ENCODE measurements around the gene ENG. TPM values are rescaled to one million over a fixed set of nuclear protein-coding genes. Genes with fewer than 3 reads are reported as not detected.

ENG gene
- total RNA-seq, 1 donor from 2014 or later, result 130 TPM

DNA sequence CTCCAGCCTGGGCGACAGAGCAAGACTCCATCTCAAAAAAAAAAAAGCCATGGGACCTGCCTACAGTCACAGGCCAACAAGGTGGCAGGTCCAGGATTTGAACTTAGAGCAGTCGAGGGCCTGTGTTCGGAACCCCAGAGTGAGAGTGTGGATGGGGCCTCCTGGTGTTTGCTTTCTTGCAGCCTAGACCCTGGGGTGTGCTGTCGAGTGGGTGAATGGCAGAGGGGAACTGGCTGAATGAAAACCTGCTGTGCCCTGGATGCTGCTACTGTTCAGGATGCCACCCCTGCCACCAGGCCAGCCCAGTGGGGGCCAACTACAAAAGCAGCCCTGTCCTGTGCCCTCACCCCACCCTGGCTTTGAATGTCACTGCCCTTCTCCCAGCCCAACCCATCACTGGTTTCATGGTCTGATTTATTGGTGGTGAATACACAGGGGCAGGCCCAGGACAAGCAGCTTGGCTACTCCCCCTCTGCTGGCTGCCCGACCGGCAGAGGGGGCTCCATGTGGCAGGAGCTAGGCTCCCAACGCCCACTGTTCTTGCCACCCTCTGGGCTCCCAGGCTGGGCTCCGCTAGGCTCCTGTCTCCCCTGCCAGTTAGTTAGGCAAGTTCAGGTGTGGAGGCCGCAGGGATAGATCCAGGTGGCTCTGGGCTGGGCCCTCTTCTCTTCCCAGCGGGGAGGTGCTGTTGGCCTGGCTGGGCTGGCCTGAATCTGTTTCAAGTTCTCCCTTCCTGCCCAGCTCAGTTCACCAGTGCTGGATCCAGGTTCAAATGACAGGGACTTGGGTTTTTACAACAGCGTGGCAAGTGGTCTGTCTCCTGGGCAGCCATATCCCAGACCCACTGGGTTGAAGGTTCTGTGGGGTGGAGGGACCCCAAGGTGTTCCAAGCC lies 39.6 kb downstream of the ENG start:
- intact Hi-C loops (cut with DNase I), result no loop called here
- Histone ChIP-seq H3K36me3 (peaks cover 0 to 60% of the 10 kb centered on the region in 2 donors), H3K27ac (no peak overlapping the region), H3K9me3 (no peaks in the 10 kb centered on the region), H3K27me3 (no peaks in the 10 kb centered on the region), H3K4me1 (no peaks in the 10 kb centered on the region), H3K4me3 (no peak overlapping the region)
- TF ChIP-seq CTCF (IDR thresholded peaks at IDR 0.05) (no peak), POLR2A (IDR thresholded peaks at IDR 0.05) (no peak), POLR2AphosphoS5 (IDR thresholded peaks at IDR 0.05; ENCODE audit: insufficient read depth in 1 of 2, low read depth in 1 of 2) (no peak)
- peak in 1 of 2 donors; percentile 85 for DNase-seq (ENCODE audit: extremely low spot score in 2 of 2)

GRCh38 chr9:127813686-127814226 lies 40.7 kb downstream of the ENG start:
- intact Hi-C loops (cut with DNase I), result no loop called here
- peaks cover 0 to 57% of the 10 kb centered on the region in 2 donors for H3K36me3 ChIP-seq

GRCh38 chr9:127812936-127813675 lies 41.4 kb downstream of the ENG start:
- Histone ChIP-seq H3K27me3 (no peaks in the 10 kb centered on the region), H3K9me3 (no peaks in the 10 kb centered on the region), H3K27ac (no peak overlapping the region), H3K4me3 (no peak overlapping the region), H3K36me3 (peaks cover 0 to 64% of the 10 kb centered on the region in 2 donors), H3K4me1 (peaks cover 5% of the 10 kb centered on the region)
- no peak for DNase-seq (ENCODE audit: extremely low spot score in 2 of 2)
- TF ChIP-seq POLR2A (IDR thresholded peaks at IDR 0.05) (no peak), CTCF (IDR thresholded peaks at IDR 0.05) (no peak), POLR2AphosphoS5 (IDR thresholded peaks at IDR 0.05; ENCODE audit: insufficient read depth in 1 of 2, low read depth in 1 of 2) (no peak)
- intact Hi-C loops (cut with DNase I), result no loop called here

More at GRCh38 chr9:127813686-127814226, 40.7 kb downstream of the ENG start:
- TF ChIP-seq POLR2AphosphoS5 (IDR thresholded peaks at IDR 0.05; ENCODE audit: insufficient read depth in 1 of 2, low read depth in 1 of 2), result no peak
- no peak for TF ChIP-seq POLR2A (IDR thresholded peaks at IDR 0.05)
- TF ChIP-seq CTCF (IDR thresholded peaks at IDR 0.05), result no peak
- no peak for DNase-seq (ENCODE audit: extremely low spot score in 2 of 2)
- Histone ChIP-seq H3K27ac (no peak overlapping the region), H3K27me3 (no peaks in the 10 kb centered on the region), H3K9me3 (no peaks in the 10 kb centered on the region), H3K4me1 (peaks cover 5% of the 10 kb centered on the region), H3K4me3 (no peak overlapping the region)

- Histone ChIP-seq H3K36me3 (peaks cover 0 to 72% of the 10 kb centered on the region in 2 donors), H3K27me3 (no peaks in the 10 kb centered on the region), H3K4me3 (no peak overlapping the region), H3K4me1 (peaks cover 5% of the 10 kb centered on the region), H3K9me3 (no peaks in the 10 kb centered on the region), H3K27ac (no peak overlapping the region)
- DNase-seq (ENCODE audit: extremely low spot score in 2 of 2), result no peak
- TF ChIP-seq POLR2A (IDR thresholded peaks at IDR 0.05) (no peak), POLR2AphosphoS5 (IDR thresholded peaks at IDR 0.05; ENCODE audit: insufficient read depth in 1 of 2, low read depth in 1 of 2) (no peak), CTCF (IDR thresholded peaks at IDR 0.05) (no peak)
- intact Hi-C loops (cut with DNase I), result no loop called here
Measured at GRCh38 chr9:127812011-127812410, 42.4 kb downstream of the ENG start.
